Ascending aorta (tissue), 2 donors: Measurements from ENCODE around the gene GPR52. TPM values are rescaled to one million over a fixed set of nuclear protein-coding genes. Genes with fewer than 3 reads are reported as not detected.
"Not testable (repeated sequence)": the region's sequence is repeated elsewhere in the genome, so short reads cannot be mapped to it uniquely, and the experiment has no call there.

Experiments
- DNase-seq, 2 donors: peaks; one replicate each; pipeline ENCODE4 v3.0.0-alpha.2; 2019; ENCODE audit warnings: low spot score in 2 of 2
- H3K27ac ChIP-seq, 2 donors: fragments of 200-600 bp; sonication (generic); one replicate each; pipeline ENCODE4 v1.5.1; 2016 to 2017; ENCODE audit warnings: mild to moderate bottlenecking in 1 of 2
- H3K27me3 ChIP-seq: fragments of 200-600 bp; sonication (generic); one replicate; pipeline ENCODE4 v1.5.1; 2017
- H3K36me3 ChIP-seq, 2 donors: fragments of 200-600 bp; sonication (generic); one replicate each; pipeline ENCODE4 v1.5.1; 2016
- H3K4me1 ChIP-seq, 2 donors: fragments of 200-600 bp; sonication (generic); one replicate each; pipeline ENCODE4 v1.5.1; 2016 to 2017; ENCODE audit warnings: mild to moderate bottlenecking in 1 of 2
- H3K4me3 ChIP-seq, 2 donors: fragments of 200-600 bp; sonication (generic); one replicate each; pipeline ENCODE4 v1.5.1; 2016 to 2017; ENCODE audit warnings: mild to moderate bottlenecking in 1 of 2
- H3K9me3 ChIP-seq, 2 donors: fragments of 200-600 bp; sonication (generic); one replicate each; pipeline ENCODE4 v1.5.1; 2016
- intact Hi-C: fragments of 100-400 bp; cut with DNase I; formaldehyde crosslinking; loops from one replicate; pipeline ENCODE4 v1.15.1; 2023
- total RNA-seq: library from RNA; depleted of rRNA; stranded (reverse); fragments of >200 nt; gene quantifications from one replicate; pipeline ENCODE4 v1.1.0, GENCODE V29; 2016
- TF ChIP-seq, protein P1 (sequence below), 3 experiments: fragments of 200-600 bp in 2 of 3; fragments of 450-650 bp in 1 of 3; sonication (generic) in 2 of 3; IDR thresholded peaks; one replicate each; pipeline ENCODE4 v1.5.1; 2016 to 2019; ENCODE audit warnings: antibody characterized with exemption in 3 of 3, mild to moderate bottlenecking in 1 of 3, moderate library complexity in 1 of 3

Gene GPR52
- total RNA-seq, 1 donor from 2014 or later: 0.75 TPM

DNA sequence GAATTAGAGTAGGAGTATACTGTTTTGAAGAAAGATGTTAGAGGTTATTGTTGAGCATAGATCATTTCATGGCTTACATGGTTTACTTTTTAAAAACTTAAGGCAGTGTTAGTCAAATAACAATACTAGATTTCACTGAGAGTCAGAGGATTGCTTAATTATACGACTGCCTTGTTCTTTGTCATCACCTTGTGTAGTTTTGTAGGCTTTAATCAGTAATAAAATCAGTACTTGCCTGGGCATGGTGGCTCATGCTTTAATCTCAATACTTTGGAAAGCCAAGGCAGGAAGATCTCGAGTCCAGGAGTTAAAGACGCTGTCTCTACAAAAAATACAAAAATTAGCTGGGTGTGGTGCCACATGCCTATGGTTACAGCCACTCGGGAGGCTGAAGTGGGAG, 41.3 kb upstream of the GPR52 start:
- Histone ChIP-seq H3K4me1 (no peaks in the 10 kb centered on the region), H3K36me3 (no peaks in the 10 kb centered on the region), H3K27me3 (no peaks in the 10 kb centered on the region), H3K4me3 (no peak overlapping the region), H3K9me3 (peaks cover 0 to under 1% of the 10 kb centered on the region in 2 donors), H3K27ac (no peak overlapping the region)
- no peak for DNase-seq
- TF ChIP-seq, protein P1, sequence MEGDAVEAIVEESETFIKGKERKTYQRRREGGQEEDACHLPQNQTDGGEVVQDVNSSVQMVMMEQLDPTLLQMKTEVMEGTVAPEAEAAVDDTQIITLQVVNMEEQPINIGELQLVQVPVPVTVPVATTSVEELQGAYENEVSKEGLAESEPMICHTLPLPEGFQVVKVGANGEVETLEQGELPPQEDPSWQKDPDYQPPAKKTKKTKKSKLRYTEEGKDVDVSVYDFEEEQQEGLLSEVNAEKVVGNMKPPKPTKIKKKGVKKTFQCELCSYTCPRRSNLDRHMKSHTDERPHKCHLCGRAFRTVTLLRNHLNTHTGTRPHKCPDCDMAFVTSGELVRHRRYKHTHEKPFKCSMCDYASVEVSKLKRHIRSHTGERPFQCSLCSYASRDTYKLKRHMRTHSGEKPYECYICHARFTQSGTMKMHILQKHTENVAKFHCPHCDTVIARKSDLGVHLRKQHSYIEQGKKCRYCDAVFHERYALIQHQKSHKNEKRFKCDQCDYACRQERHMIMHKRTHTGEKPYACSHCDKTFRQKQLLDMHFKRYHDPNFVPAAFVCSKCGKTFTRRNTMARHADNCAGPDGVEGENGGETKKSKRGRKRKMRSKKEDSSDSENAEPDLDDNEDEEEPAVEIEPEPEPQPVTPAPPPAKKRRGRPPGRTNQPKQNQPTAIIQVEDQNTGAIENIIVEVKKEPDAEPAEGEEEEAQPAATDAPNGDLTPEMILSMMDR (IDR thresholded peaks at IDR 0.05): no peak
- intact Hi-C loops: no loop called here

DNA sequence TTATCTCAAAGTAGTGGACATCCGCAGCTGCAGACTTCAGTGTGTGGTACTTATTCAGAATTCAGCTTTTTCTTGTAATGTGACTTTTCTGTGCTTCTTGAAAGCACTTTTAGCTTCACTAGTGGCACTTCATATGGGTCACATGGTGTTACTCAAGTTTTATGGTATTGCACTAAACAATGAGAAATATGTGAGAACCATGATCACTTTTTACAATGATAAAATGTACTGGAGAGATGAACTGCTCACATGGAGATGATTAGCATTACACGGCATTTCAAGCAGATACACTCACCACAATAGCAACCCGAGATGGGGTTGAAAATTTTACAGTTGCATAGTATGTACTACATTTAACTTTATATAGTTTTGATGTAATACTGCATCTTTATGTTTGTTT, 40.1 kb upstream of the GPR52 start:
- no peaks in the 10 kb centered on the region for H3K36me3 ChIP-seq
- H3K4me1 ChIP-seq: no peaks in the 10 kb centered on the region
- no peak overlapping the region for H3K27ac ChIP-seq
- peaks cover 0 to 3% of the 10 kb centered on the region in 2 donors for H3K9me3 ChIP-seq
- H3K4me3 ChIP-seq: no peak overlapping the region
- DNase-seq: no peak
- no peaks in the 10 kb centered on the region for H3K27me3 ChIP-seq
- TF ChIP-seq, protein P1 (IDR thresholded peaks at IDR 0.05): no peak
- intact Hi-C loops: no loop called here

DNA sequence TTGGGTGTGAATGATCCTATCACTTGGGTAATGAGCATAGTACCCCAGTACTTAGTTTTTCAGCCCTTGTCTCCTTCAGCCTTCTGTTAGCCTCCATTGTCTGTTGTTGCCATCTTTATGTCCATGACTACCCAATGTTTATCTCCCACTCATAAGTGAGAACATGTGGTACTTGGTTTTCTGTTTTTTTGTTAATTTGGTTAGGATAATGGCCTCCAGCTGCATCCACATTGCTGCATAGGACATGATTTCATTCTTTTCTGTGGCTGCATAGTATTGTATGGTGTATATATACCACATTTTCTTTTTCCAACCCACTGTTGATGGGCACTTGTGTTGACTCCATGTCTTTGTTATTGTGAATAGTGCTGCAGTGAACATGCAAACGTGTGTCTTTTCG, 39.6 kb upstream of the GPR52 start:
- Histone ChIP-seq H3K36me3 (no peaks in the 10 kb centered on the region), H3K9me3 (peaks cover 0 to 6% of the 10 kb centered on the region in 2 donors), H3K27ac (no peak overlapping the region), H3K4me1 (no peaks in the 10 kb centered on the region), H3K27me3 (no peaks in the 10 kb centered on the region), H3K4me3 (no peak overlapping the region)
- TF ChIP-seq, protein P1 (IDR thresholded peaks at IDR 0.05): no peak
- no peak for DNase-seq
- intact Hi-C loops: no loop called here

DNA sequence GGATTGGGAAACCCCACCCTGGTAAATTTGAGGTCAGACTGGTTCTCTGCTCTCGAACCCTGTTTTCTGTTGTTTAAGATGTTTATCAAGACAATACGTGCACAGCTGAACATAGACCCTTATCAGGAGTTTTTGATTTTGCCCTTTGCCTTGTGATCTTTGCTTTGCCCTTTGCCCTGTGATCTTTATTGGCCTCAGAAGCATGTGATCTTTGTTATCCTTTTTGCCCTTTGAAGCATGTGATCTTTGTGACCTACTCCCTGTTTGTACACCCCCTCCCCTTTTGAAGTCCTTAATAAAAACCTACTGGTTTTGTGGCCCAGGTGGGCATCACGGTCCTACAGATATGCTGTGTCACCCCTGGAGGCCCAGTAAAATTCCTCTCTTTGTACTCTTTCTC, 38.0 kb upstream of the GPR52 start:
- H3K4me1 ChIP-seq, H3K36me3 ChIP-seq, H3K9me3 ChIP-seq, intact Hi-C loops, H3K27ac ChIP-seq, H3K4me3 ChIP-seq, DNase-seq, H3K27me3 ChIP-seq: not testable (repeated sequence)

DNA sequence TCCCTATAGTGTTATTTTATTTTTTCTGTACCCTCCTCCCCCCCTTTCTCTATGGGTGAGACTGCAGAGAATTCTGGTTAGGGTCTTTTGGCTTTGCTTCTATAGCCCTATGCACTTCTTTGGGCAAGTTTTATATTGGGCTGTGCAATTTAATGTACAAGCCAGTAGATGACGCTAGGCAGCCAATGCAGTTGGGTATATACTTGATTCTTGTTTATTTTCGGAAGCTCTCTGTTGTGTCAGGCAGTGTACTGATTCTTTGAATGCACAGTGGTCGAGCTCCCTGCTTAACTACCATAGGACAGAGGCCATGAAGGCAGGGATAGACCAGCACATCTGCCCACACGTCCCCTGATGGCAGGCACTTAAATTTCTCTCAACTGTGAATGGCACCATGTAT, 34.1 kb upstream of the GPR52 start:
- Histone ChIP-seq H3K4me3 (no peak overlapping the region), H3K27me3 (no peaks in the 10 kb centered on the region), H3K9me3 (peaks cover 0 to 6% of the 10 kb centered on the region in 2 donors), H3K4me1 (no peaks in the 10 kb centered on the region), H3K27ac (no peak overlapping the region), H3K36me3 (no peaks in the 10 kb centered on the region)
- intact Hi-C loops: no loop called here
- DNase-seq: no peak
- TF ChIP-seq, protein P1 (IDR thresholded peaks at IDR 0.05): no peak

DNA sequence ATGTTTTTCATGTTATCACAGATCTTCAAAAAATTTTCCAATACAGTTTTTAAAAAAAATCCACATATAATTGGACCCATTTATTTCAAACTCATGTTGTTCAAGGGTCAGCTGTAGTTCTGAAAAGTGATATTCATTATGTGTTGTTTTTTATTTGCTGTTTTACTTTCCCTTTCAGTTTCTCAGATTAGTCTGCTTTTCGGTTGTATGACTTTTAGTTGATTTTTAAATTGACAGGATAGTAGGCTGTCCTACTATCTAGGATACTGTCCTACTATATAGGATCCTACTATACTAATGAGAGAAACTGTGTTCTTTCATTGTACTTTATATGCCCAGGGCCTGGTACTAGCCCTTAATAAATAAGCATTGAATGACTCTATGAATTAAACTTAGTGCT, 33.6 kb upstream of the GPR52 start:
- Histone ChIP-seq H3K27me3 (no peaks in the 10 kb centered on the region), H3K4me3 (no peak overlapping the region), H3K4me1 (no peaks in the 10 kb centered on the region), H3K27ac (no peak overlapping the region), H3K9me3 (peaks cover 0 to 6% of the 10 kb centered on the region in 2 donors), H3K36me3 (no peaks in the 10 kb centered on the region)
- no peak for DNase-seq
- TF ChIP-seq, protein P1 (IDR thresholded peaks at IDR 0.05): no peak
- intact Hi-C loops: no loop called here
